HG03565 (cell line): ENCODE measurements around the gene RERE.
"Not testable (repeated sequence)": the region's sequence is repeated elsewhere in the genome, so short reads cannot be mapped to it uniquely, and the experiment has no call there.

Experiments used
- ATAC-seq: cut with Tn5 transposase; IDR thresholded peaks from one replicate; pipeline ENCODE4 v1.9.1; 2021; ENCODE audit warnings: mild to moderate bottlenecking, moderate library complexity; ENCODE audit not compliant: unreplicated experiment

The RERE gene

GRCh38 chr1:8463144-8463927 lies 354.1 kb downstream of the RERE start:
- no peak for ATAC-seq

- ATAC-seq = no peak
These were observed 355.0 kb downstream of the RERE start for GRCh38 chr1:8462371-8462892.

GRCh38 chr1:8461351-8462110 lies 355.9 kb downstream of the RERE start:
- no peak for ATAC-seq

GRCh38 chr1:8460784-8461183 lies 356.7 kb downstream of the RERE start:
- no peak for ATAC-seq

GRCh38 chr1:8460132-8460544 lies 357.3 kb downstream of the RERE start:
- ATAC-seq = no peak

- no peak for ATAC-seq
These were observed 358.8 kb downstream of the RERE start for GRCh38 chr1:8458607-8459006.

GRCh38 chr1:8457760-8458381 lies 359.6 kb downstream of the RERE start:
- ATAC-seq = no peak

GRCh38 chr1:8456991-8457390 lies 360.4 kb downstream of the RERE start:
- no peak for ATAC-seq

GRCh38 chr1:8456308-8456912 lies 361.0 kb downstream of the RERE start:
- ATAC-seq = no peak

- ATAC-seq = no peak
These were observed 361.6 kb downstream of the RERE start for GRCh38 chr1:8455700-8456307.

- no peak for ATAC-seq
These were observed 367.1 kb downstream of the RERE start for GRCh38 chr1:8450312-8450711.

GRCh38 chr1:8448911-8449661 lies 368.4 kb downstream of the RERE start:
- no peak for ATAC-seq

GRCh38 chr1:8448505-8448904 lies 368.9 kb downstream of the RERE start:
- ATAC-seq = not testable (repeated sequence)

GRCh38 chr1:8447616-8448150 lies 369.8 kb downstream of the RERE start:
- no peak for ATAC-seq

- not testable (repeated sequence) for ATAC-seq
These were observed 371.3 kb downstream of the RERE start for GRCh38 chr1:8446119-8446518.

GRCh38 chr1:8443558-8444194 lies 373.8 kb downstream of the RERE start:
- no peak for ATAC-seq

GRCh38 chr1:8441426-8441825 lies 376.0 kb downstream of the RERE start:
- no peak for ATAC-seq

- no peak for ATAC-seq
These were observed 378.3 kb downstream of the RERE start for GRCh38 chr1:8439015-8439702.

- ATAC-seq = no peak
These were observed 379.0 kb downstream of the RERE start for GRCh38 chr1:8438489-8438888.
